GM19240 (cell line): ENCODE measurements around the gene URB1.
"Not testable (repeated sequence)": the region's sequence is repeated elsewhere in the genome, so short reads cannot be mapped to it uniquely, and the experiment has no call there.

Experiments used
- DNase-seq: peaks from one replicate; pipeline ENCODE4 v3.0.0; 2011; ENCODE audit warnings: low spot score; ENCODE audit not compliant: insufficient read length

URB1 gene

DNA sequence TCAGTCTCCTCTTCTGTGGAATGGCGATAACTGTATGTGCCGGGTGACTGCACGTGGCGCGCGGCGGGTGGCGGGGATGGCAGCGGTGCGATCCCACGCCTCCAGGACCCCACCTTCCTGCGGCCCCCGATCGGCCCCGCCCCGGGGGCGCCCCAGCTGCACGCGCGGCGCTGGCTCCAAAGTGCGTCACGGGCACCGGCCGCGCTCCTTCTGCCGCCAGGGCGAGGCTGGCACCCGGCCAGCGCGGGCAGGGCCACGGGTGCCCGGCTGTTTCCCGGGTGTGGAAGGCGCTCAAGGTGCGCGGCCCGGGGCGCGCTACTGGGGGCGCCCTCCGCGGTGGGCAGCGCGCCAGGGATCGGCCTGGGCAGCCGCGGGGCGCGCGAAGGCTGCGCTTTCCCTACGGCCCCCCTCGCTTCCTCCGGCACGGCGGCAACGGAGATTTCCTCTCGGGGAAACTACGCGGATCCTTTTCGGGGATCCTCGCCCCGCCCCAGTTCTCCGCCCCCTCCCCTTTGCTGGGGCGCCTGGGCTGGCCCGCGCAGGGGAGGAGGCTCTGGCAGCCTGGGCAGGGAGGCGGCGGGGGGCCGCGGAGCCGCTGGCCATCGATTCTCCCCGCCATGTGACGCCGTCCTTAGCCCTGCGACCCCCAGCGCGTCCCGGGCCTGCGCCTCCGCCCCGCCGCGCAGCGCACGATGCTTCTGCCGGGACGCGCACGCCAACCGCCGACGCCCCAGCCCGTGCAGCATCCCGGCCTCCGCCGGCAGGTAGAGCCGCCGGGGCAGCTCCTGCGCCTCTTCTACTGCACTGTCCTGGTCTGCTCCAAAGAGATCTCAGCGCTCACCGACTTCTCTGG is 19.6 kb upstream of the URB1 start, which contains the start of gene EVA1C:
Gene EVA1C (plus strand): TSS at position 545 of the 853 bp plus-strand sequence. CDS start 148 bp downstream, at position 693.
- DNase-seq: no peak

- DNase-seq: no peak
These were observed 18.7 kb upstream of the URB1 start for GRCh38 chr21:32411350-32412161.

DNA sequence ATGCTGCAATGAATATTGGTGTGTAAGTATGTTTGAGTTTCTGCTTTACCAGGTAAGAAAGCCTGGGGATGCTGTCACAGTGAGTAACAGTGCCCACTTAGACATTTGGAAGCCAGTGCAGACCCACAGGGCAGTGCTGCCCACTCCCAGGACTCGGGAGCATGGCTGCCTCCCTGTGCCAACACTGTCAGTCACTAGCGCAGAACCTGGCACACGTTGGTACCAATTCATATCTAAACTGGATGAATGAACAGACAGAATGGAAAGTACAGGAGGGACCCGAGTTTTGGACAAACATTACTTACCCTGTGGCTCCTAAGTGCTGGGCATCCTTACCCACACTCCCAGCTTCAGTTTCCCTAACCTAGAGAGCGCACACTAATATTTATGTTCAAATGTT is 18.1 kb upstream of the URB1 start:
- DNase-seq: no peak

DNA sequence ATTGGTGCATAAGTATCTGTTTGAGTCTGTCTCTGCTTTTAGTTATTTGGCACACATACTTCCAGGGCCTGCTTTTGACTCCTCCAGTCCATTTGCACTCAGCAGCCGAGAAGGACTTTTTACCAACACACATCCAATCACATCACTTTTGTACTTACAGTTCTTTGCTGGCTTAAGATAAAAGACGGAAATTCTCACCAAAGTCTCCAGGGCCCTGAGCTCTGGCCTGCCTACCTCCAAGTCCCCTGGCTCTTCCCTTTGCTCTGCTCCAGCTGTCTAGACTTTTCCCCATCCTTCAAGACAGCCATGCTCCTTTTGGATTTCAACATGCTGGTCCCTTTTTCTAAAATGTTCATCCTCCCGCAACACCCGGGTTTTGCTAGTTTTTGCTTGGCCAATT is 17.5 kb upstream of the URB1 start:
- DNase-seq: no peak

DNA sequence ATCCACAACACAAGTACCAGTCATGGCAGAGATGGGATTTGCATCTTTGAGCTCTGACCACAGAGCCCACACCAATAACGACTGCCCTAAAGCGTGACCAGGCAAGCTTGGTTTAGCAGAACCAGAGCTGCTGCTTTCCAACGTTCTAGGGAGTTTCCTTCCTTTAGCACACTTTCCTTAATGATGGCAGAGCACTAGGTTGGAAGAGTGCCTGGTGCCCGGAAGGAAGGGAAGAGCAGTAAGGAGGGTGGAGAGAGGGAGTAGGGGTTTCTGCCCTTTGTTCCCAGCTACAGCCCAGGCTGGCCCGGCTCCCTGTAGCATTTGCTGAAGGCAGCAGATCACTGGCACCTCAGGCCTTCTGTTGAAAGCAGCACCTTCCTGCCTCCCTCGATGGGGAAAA is 13.6 kb upstream of the URB1 start:
- DNase-seq: no peak

DNA sequence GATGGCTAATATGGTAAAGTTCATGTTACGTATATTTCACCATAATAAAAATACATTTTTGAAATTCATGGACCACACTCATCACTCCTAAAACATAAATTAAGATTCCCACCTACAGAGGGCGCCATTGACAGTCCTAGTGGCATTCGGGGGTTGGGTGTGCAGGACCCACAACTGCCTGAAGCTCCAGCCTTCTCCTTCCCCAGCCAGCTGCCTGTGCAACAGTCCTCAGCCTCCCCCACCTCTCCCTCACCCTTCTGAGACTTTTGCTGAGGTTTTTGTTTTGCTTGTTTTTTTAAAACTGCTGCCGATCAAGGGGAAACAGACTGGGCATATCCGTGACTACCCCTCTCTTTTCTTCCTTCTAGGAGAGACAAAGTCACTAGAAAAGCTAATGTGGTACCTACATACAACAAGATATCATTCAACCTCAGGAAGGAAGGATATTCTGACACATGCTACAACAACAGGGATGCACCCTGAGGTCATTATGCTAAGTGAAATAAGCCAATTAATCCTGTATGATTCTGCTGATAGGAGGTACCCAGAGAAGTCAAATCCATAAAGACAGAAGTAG is 10.5 kb upstream of the URB1 start:
- peak; percentile 14 for DNase-seq

- no peak for DNase-seq
These were observed 827 bp upstream of the URB1 start for GRCh38 chr21:32393677-32394001.

DNA sequence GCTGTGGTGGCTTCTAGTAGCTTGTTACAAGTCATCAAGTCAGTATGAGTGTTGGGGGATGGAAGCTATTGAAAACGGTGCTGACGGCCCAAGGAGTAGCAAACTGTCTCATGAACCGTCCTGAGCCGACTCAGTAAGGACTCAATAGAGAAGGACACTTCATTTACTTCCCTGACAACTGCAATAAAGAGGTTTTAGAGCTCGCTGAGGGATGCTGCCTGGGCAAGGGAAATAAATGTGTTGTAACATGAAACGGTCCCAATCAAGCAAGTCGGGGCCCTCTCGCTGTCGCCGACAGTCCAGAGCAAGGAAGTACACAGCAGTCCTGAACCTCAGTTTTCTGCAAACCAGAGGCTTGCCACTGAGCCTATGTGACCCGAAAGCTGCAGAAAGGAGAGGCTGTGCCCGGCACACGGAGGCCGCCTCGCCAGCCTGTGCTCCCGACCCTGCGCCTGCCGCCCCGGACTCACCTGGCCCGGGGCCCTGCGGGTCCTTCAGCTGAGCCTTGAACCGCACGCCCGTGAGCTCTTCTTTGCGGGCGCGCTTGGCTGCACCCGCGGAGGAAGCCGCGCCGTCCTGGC is 423 bp downstream of the URB1 start:
- DNase-seq: no peak

- no peak for DNase-seq
These were observed 1.1 kb downstream of the URB1 start for GRCh38 chr21:32391755-32392154.

DNA sequence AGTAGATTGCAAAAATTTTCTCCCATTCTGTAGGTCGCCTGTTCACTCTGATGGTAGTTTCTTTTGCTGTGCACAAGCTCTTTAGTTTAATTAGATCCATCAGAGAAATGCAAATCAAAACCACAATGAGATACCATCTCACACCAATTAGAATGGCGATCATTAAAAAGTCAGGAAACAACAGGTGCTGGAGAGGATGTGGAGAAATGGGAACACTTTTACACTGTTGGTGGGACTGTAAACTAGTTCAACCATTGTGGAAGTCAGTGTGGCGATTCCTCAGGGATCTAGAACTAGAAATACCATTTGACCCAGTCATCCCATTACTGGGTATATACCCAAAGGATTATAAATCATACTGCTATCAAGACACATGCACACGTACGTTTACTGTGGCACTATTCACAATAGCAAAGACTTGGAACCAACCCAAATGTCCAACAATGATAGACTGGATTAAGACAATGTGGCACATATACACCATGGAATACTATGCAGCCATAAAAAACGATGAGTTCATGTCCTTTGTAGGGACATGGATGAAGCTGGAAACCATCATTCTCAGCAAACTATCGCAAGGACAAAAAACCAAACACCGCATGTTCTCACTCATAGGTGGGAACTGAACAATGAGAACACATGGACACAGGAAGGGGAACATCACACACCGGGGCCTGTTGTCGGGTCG is 2.1 kb downstream of the URB1 start:
- not testable (repeated sequence) for DNase-seq

DNA sequence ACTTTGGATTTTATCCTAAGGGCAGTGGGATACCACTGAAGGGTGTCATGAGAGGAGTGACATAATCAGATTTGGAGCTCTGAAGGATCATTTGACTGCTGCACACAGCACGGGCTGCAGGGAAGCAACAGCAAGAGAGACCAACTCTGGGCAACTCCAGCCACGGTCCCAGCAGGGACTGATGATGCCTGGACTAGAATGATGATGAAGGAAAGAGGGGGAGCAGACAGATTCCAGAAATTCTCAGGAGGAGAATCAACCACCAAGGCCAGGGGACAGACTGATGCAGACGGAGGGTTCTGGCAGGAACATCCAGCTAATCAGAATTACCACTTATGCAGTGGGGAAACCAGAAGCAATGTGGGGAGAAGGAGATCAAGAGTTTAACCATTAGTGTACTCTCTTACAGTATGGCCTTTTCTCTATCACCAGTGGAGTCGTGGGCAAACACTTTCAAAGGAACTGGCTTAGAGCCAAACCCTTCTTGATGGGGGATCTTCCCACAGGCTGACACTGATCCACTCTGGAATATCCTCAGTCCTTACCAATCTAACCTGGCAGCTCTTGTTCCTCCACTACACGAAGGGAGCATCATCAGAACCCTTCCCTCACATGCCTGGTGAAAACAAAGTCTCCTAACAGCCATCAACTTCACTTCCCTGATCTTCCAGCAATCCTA is 3.3 kb downstream of the URB1 start:
- no peak for DNase-seq

DNA sequence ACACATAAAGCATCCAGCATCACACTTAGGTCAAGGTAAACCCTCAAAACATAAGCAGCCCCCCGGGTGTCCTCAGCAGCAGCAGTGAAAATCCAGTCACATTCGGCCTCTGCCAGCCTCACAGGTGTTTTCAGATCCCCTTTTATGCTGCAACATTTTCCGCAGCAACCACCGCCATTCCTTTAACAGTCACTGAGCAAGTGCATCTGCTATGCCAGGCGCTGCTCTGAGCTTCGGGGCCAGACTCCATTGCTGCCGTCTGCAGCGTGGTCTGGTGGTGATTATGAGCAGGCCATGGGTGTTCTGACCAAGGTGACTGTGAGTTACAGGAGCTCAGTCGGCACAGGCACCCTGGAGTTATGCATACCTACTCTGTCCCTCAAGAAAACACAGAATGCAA is 4.5 kb downstream of the URB1 start:
- DNase-seq: no peak

DNA sequence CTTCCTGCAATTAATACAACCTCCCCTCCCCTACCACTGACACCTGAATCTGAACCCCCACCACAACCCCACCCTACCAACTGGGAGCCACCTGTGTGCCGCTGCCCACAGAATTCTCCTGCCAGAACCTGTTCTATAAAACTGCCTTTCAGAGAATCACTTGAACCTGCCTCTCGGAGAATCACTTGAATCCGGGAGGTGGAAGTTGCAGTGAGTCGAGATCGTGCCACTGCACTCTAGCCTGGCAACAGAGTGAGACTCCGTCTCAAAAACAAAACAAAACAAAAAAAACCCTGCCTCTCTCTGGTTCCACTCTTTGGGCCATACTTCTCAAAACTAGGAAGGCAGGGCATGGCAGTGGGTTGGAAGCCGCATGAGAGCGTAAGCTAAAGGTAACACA is 5.7 kb downstream of the URB1 start:
- DNase-seq: no peak

- no peak for DNase-seq
These were observed 6.5 kb downstream of the URB1 start for GRCh38 chr21:32386195-32386870.

- no peak for DNase-seq
These were observed 9.0 kb downstream of the URB1 start for GRCh38 chr21:32383812-32384211.

- DNase-seq: no peak
These were observed 10.6 kb downstream of the URB1 start for GRCh38 chr21:32382108-32382644.

GRCh38 chr21:32381571-32381970 is 11.2 kb downstream of the URB1 start:
- DNase-seq: no peak

DNA sequence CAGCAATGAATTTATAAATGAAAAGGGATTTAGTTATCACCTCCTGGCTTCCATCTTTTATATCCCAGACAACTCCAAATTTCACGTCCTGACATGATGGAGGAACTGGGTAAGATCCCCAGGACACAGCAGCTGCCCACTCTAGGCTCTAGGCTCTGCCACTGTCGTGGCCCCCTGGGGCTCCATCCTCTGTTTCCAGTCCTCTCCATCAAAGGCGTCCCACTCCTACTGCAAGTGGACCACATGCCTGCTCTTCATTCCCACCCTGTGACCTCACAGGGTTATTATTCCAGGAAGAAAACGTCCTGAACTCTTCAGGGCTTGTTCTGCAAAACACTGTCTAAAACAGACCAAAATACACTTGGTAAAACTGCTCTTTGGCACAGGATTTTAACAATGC is 11.9 kb downstream of the URB1 start:
- DNase-seq: no peak

DNA sequence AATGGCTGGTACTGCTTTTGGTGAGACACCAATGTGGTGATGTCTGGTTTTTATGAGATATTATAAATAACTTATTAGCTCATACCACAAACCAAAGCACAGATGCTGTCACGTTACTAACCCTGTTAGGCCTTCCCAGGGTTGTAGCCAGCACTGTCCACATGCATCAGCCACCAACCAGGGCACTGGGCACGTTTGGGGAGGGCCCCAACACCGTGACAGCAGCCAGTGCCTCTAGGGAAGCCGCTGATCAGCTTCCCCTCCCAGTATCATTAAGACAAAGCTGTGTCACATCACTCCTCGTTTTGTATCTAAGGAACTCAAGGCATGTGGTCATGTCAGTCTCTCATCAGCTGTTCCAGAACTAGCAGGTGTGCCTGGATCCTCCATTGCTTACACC is 13.9 kb downstream of the URB1 start:
- no peak for DNase-seq

DNA sequence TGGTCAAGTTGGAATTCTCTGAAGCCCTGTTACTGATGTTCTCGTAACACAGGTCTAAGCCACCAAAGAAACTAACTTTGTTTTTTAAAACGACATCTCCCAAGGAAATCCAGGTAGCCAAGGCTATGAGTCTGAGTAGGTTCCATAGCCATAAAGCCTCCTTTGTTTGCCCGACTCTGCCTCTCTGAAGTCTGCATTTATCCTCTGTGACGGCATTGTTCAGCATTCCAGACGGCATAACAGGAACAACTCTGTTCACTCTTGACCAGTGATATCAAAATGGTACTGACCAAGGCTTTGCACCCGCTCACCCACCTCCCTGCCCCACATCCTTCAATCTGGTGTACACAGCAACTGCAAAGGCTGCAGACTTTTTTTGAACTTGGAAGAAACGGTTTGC is 14.8 kb downstream of the URB1 start:
- no peak for DNase-seq
